Loucy (cell line): ENCODE data around the gene FAM20C.

ENCODE experiments used
- CTCF ChIP-seq: fragments of 200-600 bp; sonication (generic); conservative IDR thresholded peaks from 2 replicates; pipeline ENCODE4 v1.5.1; 2014; ENCODE audit warnings: mild to moderate bottlenecking, antibody characterized with exemption, low read length
- EZH2phosphoT487 ChIP-seq: fragments of 200-600 bp; IDR thresholded peaks from 2 replicates; pipeline ENCODE4 v1.6.1; 2018; ENCODE audit warnings: antibody characterized with exemption, mild to moderate bottlenecking, moderate library complexity, borderline replicate concordance

GRCh38 chr7:176786-177459 is 15.4 kb upstream of the FAM20C start:
- TF ChIP-seq CTCF (no peak), EZH2phosphoT487 (no peak)
